HepG2 (cell line): ENCODE measurements around the gene RTN1. TPM values are rescaled to one million over a fixed set of nuclear protein-coding genes. Genes with fewer than 3 reads are reported as not detected.

Experiments
- ATAC-seq: fragments of 200-7000 bp; cut with Tn5 transposase; 3 replicates; pipeline ENCODE4 v1.9.1; 2020; ENCODE audit warnings: mild to moderate bottlenecking, moderate library complexity
- BruUV-seq: library from RNA; stranded (reverse); fragments of 400-500 nt; replicated peaks from 2 replicates; lab custom pipeline; 2021; lab: Mats Ljungman, UMichigan
- CTCF ChIA-PET: fragments of 300-600 bp; formaldehyde crosslinking; extraction: SDS; loops from one replicate; lab custom pipeline; 2021; ENCODE audit warnings: low total read pairs, inconsistent platforms, low intra/inter-chr PET ratio; lab: Yijun Ruan, JAX
- POLR2A ChIA-PET: fragments of 350-600 bp; sonication (Branson Sonifier 250); formaldehyde crosslinking; loops from one replicate; lab custom pipeline; 2020; ENCODE audit warnings: antibody characterized with exemption, inconsistent platforms; lab: Yijun Ruan, JAX
- DNase-seq: peaks from one replicate; pipeline ENCODE4 v3.0.0-alpha.2; 2015; ENCODE audit warnings: low spot score
- FAIRE-seq: peaks from 3 replicates; lab custom pipeline; 2011; peaks lifted over from hg19 to GRCh38; lab: Jason Lieb, UNC
- H2AFZ ChIP-seq: one replicate; pipeline ENCODE4 v1.6.1; 2011; ENCODE audit warnings: low read length, inconsistent platforms
- H3K27ac ChIP-seq: fragments of 300-600 bp; 3 replicates; pipeline ENCODE4 v1.8.0; 2011; ENCODE audit warnings: mixed run types, mild to moderate bottlenecking, mixed read lengths, low read length, inconsistent platforms; ENCODE audit not compliant: insufficient read depth; ENCODE audit errors: extremely low read length
- H3K27me3 ChIP-seq, 2 experiments: fragments of 200-600 bp in 1 of 2; 2 replicates in 1 of 2; 3 replicates in 1 of 2; pipeline versions ENCODE4 v1.6.0 to v1.8.0; 2011; ENCODE audit warnings: low read length in 2 of 2, mild to moderate bottlenecking in 2 of 2, moderate library complexity in 2 of 2, inconsistent platforms in 1 of 2; ENCODE audit not compliant: insufficient read depth in 2 of 2, control insufficient read depth in 1 of 2
- H3K36me3 ChIP-seq, 2 experiments: fragments of 200-600 bp in 1 of 2; replicated peaks in 1 of 2; 2 replicates in 1 of 2; 3 replicates in 1 of 2; pipeline versions ENCODE4 v1.5.1 to v1.8.0; 2011; ENCODE audit warnings: low read length in 2 of 2, inconsistent platforms in 1 of 2; ENCODE audit not compliant: insufficient read depth in 2 of 2, control insufficient read depth in 1 of 2
- H3K4me1 ChIP-seq: 2 replicates; pipeline ENCODE4 v1.5.1; 2012; ENCODE audit warnings: low read length, inconsistent platforms; ENCODE audit not compliant: insufficient read depth
- H3K4me2 ChIP-seq: 2 replicates; pipeline ENCODE4 v1.6.0; 2011; ENCODE audit warnings: low read depth, low read length, inconsistent platforms
- H3K4me3 ChIP-seq, 3 experiments: fragments of 200-600 bp in 1 of 3; sonication (generic), shearing (Covaris generic) in 1 of 3; replicated peaks in 1 of 3; 2 replicates each; pipeline ENCODE4 v1.5.1; 2011 to 2016; ENCODE audit warnings: low read length in 3 of 3, inconsistent platforms in 2 of 3, low read depth in 2 of 3, mild to moderate bottlenecking in 2 of 3, control low read depth in 1 of 3, mixed read lengths in 1 of 3; ENCODE audit not compliant: insufficient read depth in 1 of 3
- H3K79me2 ChIP-seq: one replicate; pipeline ENCODE4 v1.6.1; 2011; ENCODE audit warnings: low read length, inconsistent platforms; ENCODE audit not compliant: insufficient read depth
- H3K9ac ChIP-seq: 2 replicates; pipeline ENCODE4 v1.6.0; 2011; ENCODE audit warnings: mild to moderate bottlenecking, low read depth, low read length, inconsistent platforms; ENCODE audit not compliant: insufficient read depth
- H3K9me3 ChIP-seq: 2 replicates; pipeline ENCODE4 v1.5.1; 2012; ENCODE audit warnings: mild to moderate bottlenecking, low read length
- H4K20me1 ChIP-seq: 2 replicates; pipeline ENCODE4 v1.6.0; 2011; ENCODE audit warnings: inconsistent platforms, mild to moderate bottlenecking, low read length, moderate library complexity; ENCODE audit not compliant: insufficient read depth
- ATRX ChIP-seq: sonication (generic); formaldehyde crosslinking; IDR thresholded peaks from 2 replicates; pipeline ENCODE4 v1.4.0; 2020; ENCODE audit warnings: missing genetic modification reagents, borderline replicate concordance
- CBFB ChIP-seq: sonication (generic); formaldehyde crosslinking; IDR thresholded peaks from 2 replicates; pipeline ENCODE4 v1.4.0; 2020; ENCODE audit warnings: missing genetic modification reagents
- CCDC6 ChIP-seq: sonication (generic); formaldehyde crosslinking; IDR thresholded peaks from 2 replicates; pipeline ENCODE4 v1.8.1; 2022; ENCODE audit warnings: mild to moderate bottlenecking, missing genetic modification reagents, moderate library complexity
- CREB1 ChIP-seq, 2 experiments: fragments of 450-650 bp in 1 of 2; IDR thresholded peaks; 2 replicates each; pipeline ENCODE4 v1.6.1; 2016 to 2017; ENCODE audit warnings: control low read depth in 1 of 2, mild to moderate bottlenecking in 1 of 2, missing compliant biosample characterization in 1 of 2, missing genetic modification characterization in 1 of 2
- SCMH1 ChIP-seq: sonication (generic); formaldehyde crosslinking; IDR thresholded peaks from 2 replicates; pipeline ENCODE4 v1.9.0; 2021; ENCODE audit warnings: missing genetic modification reagents, mild to moderate bottlenecking, borderline replicate concordance
- SMYD3 ChIP-seq: sonication (generic); formaldehyde crosslinking; IDR thresholded peaks from 2 replicates; pipeline ENCODE4 v1.8.1; 2023; ENCODE audit warnings: mild to moderate bottlenecking, missing genetic modification reagents
- ZMYM2 ChIP-seq: sonication (generic); formaldehyde crosslinking; IDR thresholded peaks from 2 replicates; pipeline ENCODE4 v1.8.0; 2022; ENCODE audit warnings: mild to moderate bottlenecking, missing genetic modification reagents
- ZNF180 ChIP-seq: sonication (generic); formaldehyde crosslinking; IDR thresholded peaks from 2 replicates; pipeline ENCODE4 v1.4.0; 2020; ENCODE audit warnings: low read depth, missing genetic modification reagents, borderline replicate concordance
- ZNF788 ChIP-seq: sonication (generic); formaldehyde crosslinking; IDR thresholded peaks from 2 replicates; pipeline ENCODE4 v1.5.0; 2020; ENCODE audit warnings: mild to moderate bottlenecking, missing genetic modification reagents, borderline replicate concordance
- ZSCAN31 ChIP-seq: sonication (generic); formaldehyde crosslinking; IDR thresholded peaks from 2 replicates; pipeline ENCODE4 v1.5.0; 2020; ENCODE audit warnings: low read depth, mild to moderate bottlenecking, missing genetic modification reagents
- in situ Hi-C: cut with HindIII; loops from 2 replicates; pipeline ENCODE4 v1.10.0; 2017; ENCODE audit warnings: low pct_unique_long_range_greater_than_20kb; ENCODE audit not compliant: extremely low pct_ligation_motif_present
- intact Hi-C: fragments of 100-400 bp; cut with micrococcal nuclease; formaldehyde crosslinking; loops from one replicate; pipeline ENCODE4 v1.10.0; 2022; ENCODE audit not compliant: unreplicated experiment
- polyA plus RNA-seq, 8 experiments: library from polyadenylated mRNA; depleted of rRNA in 3 of 8; stranded (reverse) in 7 of 8; unstranded in 1 of 8; fragments of >200 nt; fragmentation: Illumina TruSeq in 4 of 8; extraction: Trizol in 4 of 8; gene quantifications; 2 replicates each; pipeline versions ENCODE4 v1.2.1 to v1.2.3, GENCODE V29; 2011 to 2016; ENCODE audit warnings: low read depth in 4 of 8, missing spikeins in 1 of 8, mixed read lengths in 1 of 8; ENCODE audit not compliant: insufficient read depth in 1 of 8
- total RNA-seq, 5 experiments: library from RNA; depleted of rRNA; stranded (reverse); fragments of >200 nt; fragmentation: Illumina TruSeq; extraction: Trizol; gene quantifications; 2 replicates each; pipeline ENCODE4 v1.2.3, GENCODE V29; 2016; ENCODE audit warnings: low read depth in 1 of 5
- TF ChIP-seq, protein P1 (sequence below): sonication (generic); formaldehyde crosslinking; IDR thresholded peaks from 2 replicates; pipeline ENCODE4 v1.5.1; 2020; ENCODE audit warnings: missing genetic modification reagents, mild to moderate bottlenecking, borderline replicate concordance
- TF ChIP-seq, protein P2 (sequence below): sonication (generic); formaldehyde crosslinking; IDR thresholded peaks from 2 replicates; pipeline ENCODE4 v1.8.0; 2023; ENCODE audit warnings: mild to moderate bottlenecking, missing genetic modification reagents
- TF ChIP-seq, protein P3 (sequence below): sonication (generic); formaldehyde crosslinking; IDR thresholded peaks from 2 replicates; pipeline ENCODE4 v1.4.0; 2020; ENCODE audit warnings: missing genetic modification reagents; ENCODE audit errors: not compliant biosample characterization
- TF ChIP-seq, protein P4 (sequence below): sonication (generic); formaldehyde crosslinking; IDR thresholded peaks from 2 replicates; pipeline ENCODE4 v1.4.0; 2020; ENCODE audit warnings: missing genetic modification reagents, borderline replicate concordance
- TF ChIP-seq, protein P5 (sequence below): sonication (generic); formaldehyde crosslinking; IDR thresholded peaks from 2 replicates; pipeline ENCODE4 v1.4.0; 2020; ENCODE audit warnings: missing genetic modification reagents
- TF ChIP-seq, protein P6 (sequence below): sonication (generic); formaldehyde crosslinking; IDR thresholded peaks from 2 replicates; pipeline ENCODE4 v1.4.0; 2020; ENCODE audit warnings: missing genetic modification reagents, borderline replicate concordance

The RTN1 gene
- total and polyA plus RNA-seq, 2 of the 13 experiments (the other 11 are each of a cell fraction or from before 2014, with no cell fraction given) = 0.04 to 0.18 TPM

DNA sequence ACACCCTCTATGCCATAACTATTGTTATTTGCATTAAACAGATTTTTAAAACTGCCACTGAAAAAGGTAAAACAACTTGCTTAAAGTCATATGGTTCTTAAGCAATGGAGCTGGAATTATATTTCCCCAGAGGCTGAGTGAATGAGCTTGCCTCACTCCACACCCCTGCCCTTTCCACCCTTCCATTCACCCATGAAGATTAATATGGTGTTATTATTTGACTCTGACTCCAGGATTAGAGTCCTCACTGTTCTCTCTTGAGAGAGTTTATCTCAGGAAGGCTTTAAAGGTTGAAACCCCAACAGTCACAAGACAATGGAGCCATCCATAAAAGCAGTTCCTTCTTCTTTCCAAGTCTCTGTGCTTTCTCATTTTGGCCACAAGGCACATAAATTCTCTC is 84.9 kb downstream of the RTN1 start:
- no peaks in the 10 kb centered on the region for H4K20me1 ChIP-seq
- no peaks in the 10 kb centered on the region for H3K79me2 ChIP-seq
- no peak overlapping the region for H3K27ac ChIP-seq
- H3K36me3 ChIP-seq = no peaks in the 10 kb centered on the region
- H2AFZ ChIP-seq = no peak overlapping the region
- ATAC-seq (no peak), FAIRE-seq (no peak), DNase-seq (no peak)
- H3K27me3 ChIP-seq = no peaks in the 10 kb centered on the region
- no peaks in the 10 kb centered on the region for H3K4me1 ChIP-seq
- ChIA-PET POLR2A (no interaction called here), CTCF (no interaction called here)
- no peak overlapping the region for H3K9ac ChIP-seq
- H3K9me3 ChIP-seq = no peaks in the 10 kb centered on the region
- H3K4me3 ChIP-seq = no peak overlapping the region
- intact Hi-C loops (no loop called here), in situ Hi-C loops (no loop called here)
- BruUV-seq = no TSS peak
- H3K4me2 ChIP-seq = no peak overlapping the region
- TF ChIP-seq, protein P1, sequence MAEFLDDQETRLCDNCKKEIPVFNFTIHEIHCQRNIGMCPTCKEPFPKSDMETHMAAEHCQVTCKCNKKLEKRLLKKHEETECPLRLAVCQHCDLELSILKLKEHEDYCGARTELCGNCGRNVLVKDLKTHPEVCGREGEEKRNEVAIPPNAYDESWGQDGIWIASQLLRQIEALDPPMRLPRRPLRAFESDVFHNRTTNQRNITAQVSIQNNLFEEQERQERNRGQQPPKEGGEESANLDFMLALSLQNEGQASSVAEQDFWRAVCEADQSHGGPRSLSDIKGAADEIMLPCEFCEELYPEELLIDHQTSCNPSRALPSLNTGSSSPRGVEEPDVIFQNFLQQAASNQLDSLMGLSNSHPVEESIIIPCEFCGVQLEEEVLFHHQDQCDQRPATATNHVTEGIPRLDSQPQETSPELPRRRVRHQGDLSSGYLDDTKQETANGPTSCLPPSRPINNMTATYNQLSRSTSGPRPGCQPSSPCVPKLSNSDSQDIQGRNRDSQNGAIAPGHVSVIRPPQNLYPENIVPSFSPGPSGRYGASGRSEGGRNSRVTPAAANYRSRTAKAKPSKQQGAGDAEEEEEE = no peak
- TF ChIP-seq, protein P2, sequence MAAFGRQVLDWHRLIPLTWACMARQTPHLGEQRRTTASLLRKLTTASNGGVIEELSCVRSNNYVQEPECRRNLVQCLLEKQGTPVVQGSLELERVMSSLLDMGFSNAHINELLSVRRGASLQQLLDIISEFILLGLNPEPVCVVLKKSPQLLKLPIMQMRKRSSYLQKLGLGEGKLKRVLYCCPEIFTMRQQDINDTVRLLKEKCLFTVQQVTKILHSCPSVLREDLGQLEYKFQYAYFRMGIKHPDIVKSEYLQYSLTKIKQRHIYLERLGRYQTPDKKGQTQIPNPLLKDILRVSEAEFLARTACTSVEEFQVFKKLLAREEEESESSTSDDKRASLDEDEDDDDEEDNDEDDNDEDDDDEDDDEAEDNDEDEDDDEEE (CRISPR knock-in tag) = no peak
- TF ChIP-seq, protein P3, sequence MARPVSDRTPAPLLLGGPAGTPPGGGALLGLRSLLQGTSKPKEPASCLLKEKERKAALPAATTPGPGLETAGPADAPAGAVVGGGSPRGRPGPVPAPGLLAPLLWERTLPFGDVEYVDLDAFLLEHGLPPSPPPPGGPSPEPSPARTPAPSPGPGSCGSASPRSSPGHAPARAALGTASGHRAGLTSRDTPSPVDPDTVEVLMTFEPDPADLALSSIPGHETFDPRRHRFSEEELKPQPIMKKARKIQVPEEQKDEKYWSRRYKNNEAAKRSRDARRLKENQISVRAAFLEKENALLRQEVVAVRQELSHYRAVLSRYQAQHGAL (CRISPR knock-in tag) = no peak
- TF ChIP-seq, protein P4, sequence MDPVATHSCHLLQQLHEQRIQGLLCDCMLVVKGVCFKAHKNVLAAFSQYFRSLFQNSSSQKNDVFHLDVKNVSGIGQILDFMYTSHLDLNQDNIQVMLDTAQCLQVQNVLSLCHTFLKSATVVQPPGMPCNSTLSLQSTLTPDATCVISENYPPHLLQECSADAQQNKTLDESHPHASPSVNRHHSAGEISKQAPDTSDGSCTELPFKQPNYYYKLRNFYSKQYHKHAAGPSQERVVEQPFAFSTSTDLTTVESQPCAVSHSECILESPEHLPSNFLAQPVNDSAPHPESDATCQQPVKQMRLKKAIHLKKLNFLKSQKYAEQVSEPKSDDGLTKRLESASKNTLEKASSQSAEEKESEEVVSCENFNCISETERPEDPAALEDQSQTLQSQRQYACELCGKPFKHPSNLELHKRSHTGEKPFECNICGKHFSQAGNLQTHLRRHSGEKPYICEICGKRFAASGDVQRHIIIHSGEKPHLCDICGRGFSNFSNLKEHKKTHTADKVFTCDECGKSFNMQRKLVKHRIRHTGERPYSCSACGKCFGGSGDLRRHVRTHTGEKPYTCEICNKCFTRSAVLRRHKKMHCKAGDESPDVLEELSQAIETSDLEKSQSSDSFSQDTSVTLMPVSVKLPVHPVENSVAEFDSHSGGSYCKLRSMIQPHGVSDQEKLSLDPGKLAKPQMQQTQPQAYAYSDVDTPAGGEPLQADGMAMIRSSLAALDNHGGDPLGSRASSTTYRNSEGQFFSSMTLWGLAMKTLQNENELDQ (CRISPR knock-in tag) = no peak
- TF ChIP-seq ATRX (CRISPR knock-in tag) (no peak), ZMYM2 (CRISPR knock-in tag) (no peak), CREB1 (IDR thresholded peaks at IDR 0.05) (no peak), CREB1 (CRISPR knock-in tag; IDR thresholded peaks at IDR 0.05) (no peak), ZNF180 (CRISPR knock-in tag) (no peak), CBFB (CRISPR knock-in tag) (no peak), SCMH1 (CRISPR knock-in tag) (no peak), SMYD3 (CRISPR knock-in tag) (no peak), CCDC6 (CRISPR knock-in tag) (no peak), ZNF788 (CRISPR knock-in tag) (no peak), ZSCAN31 (no peak)
- TF ChIP-seq, protein P5, sequence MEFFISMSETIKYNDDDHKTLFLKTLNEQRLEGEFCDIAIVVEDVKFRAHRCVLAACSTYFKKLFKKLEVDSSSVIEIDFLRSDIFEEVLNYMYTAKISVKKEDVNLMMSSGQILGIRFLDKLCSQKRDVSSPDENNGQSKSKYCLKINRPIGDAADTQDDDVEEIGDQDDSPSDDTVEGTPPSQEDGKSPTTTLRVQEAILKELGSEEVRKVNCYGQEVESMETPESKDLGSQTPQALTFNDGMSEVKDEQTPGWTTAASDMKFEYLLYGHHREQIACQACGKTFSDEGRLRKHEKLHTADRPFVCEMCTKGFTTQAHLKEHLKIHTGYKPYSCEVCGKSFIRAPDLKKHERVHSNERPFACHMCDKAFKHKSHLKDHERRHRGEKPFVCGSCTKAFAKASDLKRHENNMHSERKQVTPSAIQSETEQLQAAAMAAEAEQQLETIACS (CRISPR knock-in tag) = no peak
- TF ChIP-seq, protein P6, sequence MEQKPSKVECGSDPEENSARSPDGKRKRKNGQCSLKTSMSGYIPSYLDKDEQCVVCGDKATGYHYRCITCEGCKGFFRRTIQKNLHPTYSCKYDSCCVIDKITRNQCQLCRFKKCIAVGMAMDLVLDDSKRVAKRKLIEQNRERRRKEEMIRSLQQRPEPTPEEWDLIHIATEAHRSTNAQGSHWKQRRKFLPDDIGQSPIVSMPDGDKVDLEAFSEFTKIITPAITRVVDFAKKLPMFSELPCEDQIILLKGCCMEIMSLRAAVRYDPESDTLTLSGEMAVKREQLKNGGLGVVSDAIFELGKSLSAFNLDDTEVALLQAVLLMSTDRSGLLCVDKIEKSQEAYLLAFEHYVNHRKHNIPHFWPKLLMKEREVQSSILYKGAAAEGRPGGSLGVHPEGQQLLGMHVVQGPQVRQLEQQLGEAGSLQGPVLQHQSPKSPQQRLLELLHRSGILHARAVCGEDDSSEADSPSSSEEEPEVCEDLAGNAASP = no peak
